Measurements from ENCODE around the gene ERLEC1. TPM values are rescaled to one million over a fixed set of nuclear protein-coding genes. Genes with fewer than 3 reads are reported as not detected.
A peak's percentile ranks its signal among the peaks of the same experiment; 100 is the strongest.

ERLEC1 gene
- total and polyA plus RNA-seq, 2 of the 4 experiments (the other 2 are of a cell fraction): 40.3 to 53.4 TPM

- peaks cover 6% of the 10 kb centered on the region; the same call in 1 of the 2 replicates for H3K36me3 ChIP-seq (ENCODE audit: control insufficient read depth, insufficient read depth, low read length)
- H2AK9ac ChIP-seq (replicated peaks; ENCODE audit: low read depth, low read length, poor library complexity): no peak overlapping the region
- no peak overlapping the region for H3K27ac ChIP-seq (ENCODE audit: insufficient read depth, low read length)
- no peak overlapping the region for H2BK15ac ChIP-seq (ENCODE audit: low read depth, low read length)
- no peak overlapping the region for H4K91ac ChIP-seq (ENCODE audit: insufficient read depth, low read depth, low read length)
- no peak overlapping the region for H3K9ac ChIP-seq (ENCODE audit: low read depth, low read length)
- no peaks in the 10 kb centered on the region for H3K27me3 ChIP-seq (ENCODE audit: control insufficient read depth, insufficient read depth, low read length)
- no peaks in the 10 kb centered on the region for H3K9me3 ChIP-seq (ENCODE audit: control insufficient read depth, insufficient read depth, low read length)
- no CpG with 5 or more reads among the region's 2 CpGs for WGBS, 2 experiments (ENCODE audit: extremely low coverage in 2 of 2, insufficient read length in 1 of 2)
- dilution Hi-C loops (cut with HindIII; ENCODE audit: low sequenced_read_pairs, unreplicated experiment): no loop called here
- ChIA-PET POLR2A (ENCODE audit: unreplicated experiment) (no interaction called here), CTCF (no interaction called here)
- H3K9me1 ChIP-seq (ENCODE audit: insufficient read depth, low read length): no peaks in the 10 kb centered on the region
- peaks cover 0 to 11% of the 10 kb centered on the region in 2 experiments; a peak in 3 of 4 replicates for H3K79me1 ChIP-seq (ENCODE audit: low read depth in 1 of 2, low read length in 2 of 2)
- no peak overlapping the region for H3K14ac ChIP-seq (replicated peaks; ENCODE audit: low read depth, low read length)
- TF ChIP-seq MAFK (IDR thresholded peaks at IDR 0.05; ENCODE audit: low read depth, low read length): peak; percentile 15; the same call in 1 of the 2 replicates
- TF ChIP-seq MXI1 (IDR thresholded peaks at IDR 0.05; ENCODE audit: borderline replicate concordance, low read depth, low read length): no peak
- H2BK120ac ChIP-seq (ENCODE audit: low read depth, low read length): no peak overlapping the region
- intact Hi-C loops (cut with micrococcal nuclease): loop anchor here (10.0 kb wide), 3 partner anchors 470 to 1600 kb away; no protein-coding TSS in a partner anchor
- no peak overlapping the region for H2AK5ac ChIP-seq (ENCODE audit: low read depth, low read length)
- no peak overlapping the region for H3K23ac ChIP-seq (ENCODE audit: low read depth, low read length)
- no peak overlapping the region for H2BK5ac ChIP-seq (ENCODE audit: low read depth, low read length, poor library complexity, severe bottlenecking)
- H3K4me1 ChIP-seq (ENCODE audit: control insufficient read depth, insufficient read depth, low read length): peaks cover 4% of the 10 kb centered on the region
- H3K4ac ChIP-seq (ENCODE audit: low read depth, low read length): no peak overlapping the region
- peak; percentile 3 for DNase-seq
- H3K4me3 ChIP-seq (ENCODE audit: insufficient read depth, low read depth, low read length): no peak overlapping the region
- no peak overlapping the region for H4K8ac ChIP-seq (ENCODE audit: low read depth in 2 of 2, low read length in 2 of 2)
- no peak overlapping the region for H2BK20ac ChIP-seq (ENCODE audit: low read depth, low read length)
- H2AFZ ChIP-seq (replicated peaks; ENCODE audit: low read length, poor library complexity): no peak overlapping the region
- H3K56ac ChIP-seq (ENCODE audit: extremely low read depth, insufficient read depth, low read length): no peak overlapping the region
- H4K20me1 ChIP-seq (ENCODE audit: insufficient read depth, low read length): no peaks in the 10 kb centered on the region
- in situ Hi-C loops (cut with MboI; ENCODE audit: low sequenced_read_pairs): loop anchor here (10.0 kb wide), 1 partner anchor 320 kb away; no protein-coding TSS in a partner anchor
- BruUV-seq (replicated peaks): no TSS peak
- no peak overlapping the region for H3K18ac ChIP-seq (ENCODE audit: low read depth, low read length)
- H3K4me2 ChIP-seq (ENCODE audit: low read depth, low read length): no peak overlapping the region
- no peak for ATAC-seq (ENCODE audit: low read depth)
- H4K5ac ChIP-seq (ENCODE audit: low read depth, low read length): no peak overlapping the region
These were observed 42.3 kb upstream of the ERLEC1 start for GRCh38 chr2:53744395-53745065.
